ENCODE measurements around the gene HSD17B12. TPM values are rescaled to one million over a fixed set of nuclear protein-coding genes. Genes with fewer than 3 reads are reported as not detected.

HSD17B12 gene
- total RNA-seq, 1 experiment from 2014 or later, result 106 TPM

- H3K27ac ChIP-seq (ENCODE audit: low read length), result no peak overlapping the region
- intact Hi-C loops (cut with micrococcal nuclease; ENCODE audit: unreplicated experiment) (no loop called here), in situ Hi-C loops (cut with HindIII; ENCODE audit: low pct_unique_long_range_greater_than_20kb, low sequenced_read_pairs) (no loop called here)
- no peak overlapping the region for H3K4me3 ChIP-seq (ENCODE audit: low read depth in 2 of 2, low read length in 2 of 2)
- ChIA-PET POLR2A (no interaction called here), CTCF (no interaction called here)
- no peaks in the 10 kb centered on the region; the same call in 1 of the 2 replicates for H3K9me3 ChIP-seq (ENCODE audit: control insufficient read depth, insufficient read depth, low read depth, low read length)
- no peaks in the 10 kb centered on the region for H3K27me3 ChIP-seq (ENCODE audit: control insufficient read depth, insufficient read depth, low read length)
- H3K4me1 ChIP-seq (ENCODE audit: control insufficient read depth, insufficient read depth, low read length), result peaks cover 7% of the 10 kb centered on the region; the same call in 1 of the 2 replicates
- no peaks in the 10 kb centered on the region for H3K36me3 ChIP-seq (ENCODE audit: control insufficient read depth, insufficient read depth, low read length)
- no TSS peak for BruUV-seq (replicated peaks)
- DNase-seq (ENCODE audit: low read depth, low spot score) (no peak), ATAC-seq (no peak)
- no peak for TF ChIP-seq TCF7L2 (IDR thresholded peaks at IDR 0.05; ENCODE audit: low read depth, low read length)
- no peak for TF ChIP-seq REST (IDR thresholded peaks at IDR 0.05; ENCODE audit: insufficient read depth in 1 of 2, low read depth in 2 of 2, low read length in 1 of 2)
Observed at GRCh38 chr11:43832536-43832935, 152.0 kb downstream of the HSD17B12 start.

- intact Hi-C loops (cut with micrococcal nuclease; ENCODE audit: unreplicated experiment), result no loop called here
Observed at GRCh38 chr11:43833657-43834073, 153.1 kb downstream of the HSD17B12 start.

More at GRCh38 chr11:43833657-43834073, 153.1 kb downstream of the HSD17B12 start:
- H3K4me3 ChIP-seq (ENCODE audit: low read depth in 2 of 2, low read length in 2 of 2), result no peak overlapping the region
- H3K36me3 ChIP-seq (ENCODE audit: control insufficient read depth, insufficient read depth, low read length), result no peaks in the 10 kb centered on the region
- ChIA-PET POLR2A (no interaction called here), CTCF (no interaction called here)
- DNase-seq (ENCODE audit: low read depth, low spot score), result no peak
- ATAC-seq, result no peak
- no peaks in the 10 kb centered on the region; the same call in 1 of the 2 replicates for H3K9me3 ChIP-seq (ENCODE audit: control insufficient read depth, insufficient read depth, low read depth, low read length)
- H3K27me3 ChIP-seq (ENCODE audit: control insufficient read depth, insufficient read depth, low read length), result no peaks in the 10 kb centered on the region
- H3K27ac ChIP-seq (ENCODE audit: low read length), result no peak overlapping the region
- BruUV-seq (replicated peaks), result no TSS peak
- TF ChIP-seq SIN3A (IDR thresholded peaks at IDR 0.05; ENCODE audit: borderline replicate concordance, insufficient read depth, low read depth, low read length) (no peak), TCF7L2 (IDR thresholded peaks at IDR 0.05; ENCODE audit: low read depth, low read length) (no peak), REST (IDR thresholded peaks at IDR 0.05; ENCODE audit: insufficient read depth in 1 of 2, low read depth in 2 of 2, low read length in 1 of 2) (no peak), CTCF (IDR thresholded peaks at IDR 0.05) (no peak)
- H3K4me1 ChIP-seq (ENCODE audit: control insufficient read depth, insufficient read depth, low read length), result peaks cover 7% of the 10 kb centered on the region; the same call in 1 of the 2 replicates
- in situ Hi-C loops (cut with HindIII; ENCODE audit: low pct_unique_long_range_greater_than_20kb, low sequenced_read_pairs), result no loop called here

Data from Panc1 (cell line).